ENCODE data around the gene WDR76.

Gene WDR76

GRCh38 chr15:43880406-43881194 lies 53.8 kb downstream of the WDR76 start:
- Histone ChIP-seq H3K27ac (ENCODE audit: low read depth, low read length) (no peak overlapping the region), H3K4me3 (ENCODE audit: low read depth in 1 of 2, low read length in 2 of 2) (no peak overlapping the region), H3K27me3 (ENCODE audit: control insufficient read depth in 1 of 2, insufficient read depth in 2 of 2, low read length in 2 of 2) (no peaks in the 10 kb centered on the region), H3K9ac (ENCODE audit: low read length) (no peak overlapping the region), H3K4me1 (ENCODE audit: insufficient read depth, low read length) (no peaks in the 10 kb centered on the region), H3K36me3 (ENCODE audit: insufficient read depth, low read length) (no peaks in the 10 kb centered on the region), H3K9me3 (ENCODE audit: low read length) (no peaks in the 10 kb centered on the region)

GRCh38 chr15:43881245-43881644 lies 54.4 kb downstream of the WDR76 start:
- no peak overlapping the region for H3K4me3 ChIP-seq (ENCODE audit: low read depth in 1 of 2, low read length in 2 of 2)
- no peaks in the 10 kb centered on the region for H3K27me3 ChIP-seq (ENCODE audit: control insufficient read depth in 1 of 2, insufficient read depth in 2 of 2, low read length in 2 of 2)
- no peaks in the 10 kb centered on the region for H3K4me1 ChIP-seq (ENCODE audit: insufficient read depth, low read length)
- H3K36me3 ChIP-seq (ENCODE audit: insufficient read depth, low read length), result no peaks in the 10 kb centered on the region
- H3K9ac ChIP-seq (ENCODE audit: low read length), result no peak overlapping the region
- no peak overlapping the region for H3K27ac ChIP-seq (ENCODE audit: low read depth, low read length)
- no peaks in the 10 kb centered on the region for H3K9me3 ChIP-seq (ENCODE audit: low read length)

DNA sequence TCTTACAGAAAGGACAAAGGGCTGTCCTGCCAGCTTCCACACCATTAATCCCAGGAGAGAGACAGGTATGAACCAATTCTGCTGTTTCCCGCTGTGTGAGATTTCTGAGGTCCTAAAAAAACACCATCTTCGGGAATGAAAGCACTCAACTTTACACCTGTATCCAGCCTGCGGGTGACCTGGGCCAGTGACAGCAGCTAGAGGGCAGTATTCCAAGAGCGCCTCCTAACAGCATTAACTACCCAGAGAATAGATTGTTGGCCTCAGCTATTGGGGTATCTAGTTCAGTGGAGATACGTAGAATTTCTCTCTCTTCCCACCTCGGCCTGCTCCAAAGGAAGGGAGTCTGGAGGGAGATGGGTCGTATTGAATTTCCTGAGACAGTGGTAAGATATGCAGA lies 55.1 kb downstream of the WDR76 start:
- Histone ChIP-seq H3K4me1 (ENCODE audit: insufficient read depth, low read length) (no peaks in the 10 kb centered on the region), H3K4me3 (ENCODE audit: low read depth in 1 of 2, low read length in 2 of 2) (no peak overlapping the region), H3K9me3 (ENCODE audit: low read length) (no peaks in the 10 kb centered on the region), H3K36me3 (ENCODE audit: insufficient read depth, low read length) (no peaks in the 10 kb centered on the region), H3K27ac (ENCODE audit: low read depth, low read length) (no peak overlapping the region), H3K9ac (ENCODE audit: low read length) (no peak overlapping the region), H3K27me3 (ENCODE audit: control insufficient read depth in 1 of 2, insufficient read depth in 2 of 2, low read length in 2 of 2) (no peaks in the 10 kb centered on the region)

- H3K9ac ChIP-seq (ENCODE audit: low read length), result no peak overlapping the region
- no peak overlapping the region for H3K27ac ChIP-seq (ENCODE audit: low read depth, low read length)
- no peaks in the 10 kb centered on the region for H3K4me1 ChIP-seq (ENCODE audit: insufficient read depth, low read length)
- H3K27me3 ChIP-seq (ENCODE audit: control insufficient read depth in 1 of 2, insufficient read depth in 2 of 2, low read length in 2 of 2), result no peaks in the 10 kb centered on the region
- no peak overlapping the region for H3K4me3 ChIP-seq (ENCODE audit: low read depth in 1 of 2, low read length in 2 of 2)
- no peaks in the 10 kb centered on the region for H3K9me3 ChIP-seq (ENCODE audit: low read length)
- H3K36me3 ChIP-seq (ENCODE audit: insufficient read depth, low read length), result no peaks in the 10 kb centered on the region
Observed at GRCh38 chr15:43883571-43883970, 56.8 kb downstream of the WDR76 start.

DNA sequence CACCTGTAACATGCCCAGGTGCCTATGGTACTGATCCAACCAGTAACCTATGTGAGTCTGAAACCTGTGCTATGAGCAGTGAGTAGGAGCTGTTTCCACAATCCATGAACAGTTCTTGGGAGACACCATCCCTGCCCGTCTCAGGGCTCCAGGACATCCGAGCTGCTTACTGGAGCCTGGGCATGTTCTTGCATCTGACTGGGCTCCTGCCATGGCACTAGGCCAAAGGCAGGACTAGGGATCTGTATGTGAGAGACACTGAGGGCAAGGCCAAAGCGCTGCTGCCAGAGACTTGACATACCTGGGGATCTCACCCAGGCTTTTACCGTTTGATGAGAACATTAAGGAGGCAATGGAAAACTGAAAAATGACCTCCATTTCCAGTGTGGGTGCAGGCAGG lies 59.8 kb downstream of the WDR76 start:
- no peaks in the 10 kb centered on the region for H3K4me1 ChIP-seq (ENCODE audit: insufficient read depth, low read length)
- H3K9me3 ChIP-seq (ENCODE audit: low read length), result no peaks in the 10 kb centered on the region
- H3K36me3 ChIP-seq (ENCODE audit: insufficient read depth, low read length), result no peaks in the 10 kb centered on the region
- H3K9ac ChIP-seq (ENCODE audit: low read length), result no peak overlapping the region
- no peaks in the 10 kb centered on the region for H3K27me3 ChIP-seq (ENCODE audit: control insufficient read depth in 1 of 2, insufficient read depth in 2 of 2, low read length in 2 of 2)
- H3K4me3 ChIP-seq (ENCODE audit: low read depth in 1 of 2, low read length in 2 of 2), result no peak overlapping the region
- H3K27ac ChIP-seq (ENCODE audit: low read depth, low read length), result no peak overlapping the region

GRCh38 chr15:43887901-43888300 lies 61.1 kb downstream of the WDR76 start:
- no peak overlapping the region for H3K27ac ChIP-seq (ENCODE audit: low read depth, low read length)
- H3K27me3 ChIP-seq (ENCODE audit: control insufficient read depth in 1 of 2, insufficient read depth in 2 of 2, low read length in 2 of 2), result no peaks in the 10 kb centered on the region
- no peak overlapping the region for H3K4me3 ChIP-seq (ENCODE audit: low read depth in 1 of 2, low read length in 2 of 2)
- H3K9me3 ChIP-seq (ENCODE audit: low read length), result no peaks in the 10 kb centered on the region
- H3K4me1 ChIP-seq (ENCODE audit: insufficient read depth, low read length), result no peaks in the 10 kb centered on the region
- H3K36me3 ChIP-seq (ENCODE audit: insufficient read depth, low read length), result no peaks in the 10 kb centered on the region
- no peak overlapping the region for H3K9ac ChIP-seq (ENCODE audit: low read length)

DNA sequence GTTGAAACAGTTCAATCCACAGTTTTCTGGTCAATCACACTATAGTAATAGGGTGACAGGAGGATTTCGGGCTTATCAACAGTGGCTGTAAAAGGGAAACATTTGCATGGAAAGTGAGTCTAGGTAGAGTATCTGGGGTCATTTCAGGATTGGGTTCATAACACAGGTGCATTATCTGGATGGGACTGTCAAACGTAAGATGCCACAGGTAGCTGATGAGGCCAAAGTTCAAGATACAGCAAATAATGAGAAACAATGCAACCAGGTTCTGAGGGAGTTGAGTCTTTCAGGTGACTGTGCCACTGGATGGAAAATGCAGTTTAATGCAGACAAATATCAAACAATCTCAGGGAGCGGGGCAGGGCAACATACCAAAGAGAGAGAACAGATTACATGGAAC lies 62.2 kb downstream of the WDR76 start:
- peaks cover 9% of the 10 kb centered on the region for H3K4me1 ChIP-seq (ENCODE audit: insufficient read depth, low read length)

GRCh38 chr15:43893956-43894355 lies 67.2 kb downstream of the WDR76 start:
- Histone ChIP-seq H3K9ac (ENCODE audit: low read length) (no peak overlapping the region), H3K9me3 (ENCODE audit: low read length) (no peaks in the 10 kb centered on the region), H3K4me3 (ENCODE audit: low read depth in 1 of 2, low read length in 2 of 2) (no peak overlapping the region), H3K4me1 (ENCODE audit: insufficient read depth, low read length) (peaks cover 10% of the 10 kb centered on the region), H3K36me3 (ENCODE audit: insufficient read depth, low read length) (no peaks in the 10 kb centered on the region), H3K27me3 (ENCODE audit: control insufficient read depth in 1 of 2, insufficient read depth in 2 of 2, low read length in 2 of 2) (no peaks in the 10 kb centered on the region), H3K27ac (ENCODE audit: low read depth, low read length) (no peak overlapping the region)

More for the DNA sequence above, 62.2 kb downstream of the WDR76 start:
- H3K4me3 ChIP-seq (ENCODE audit: low read depth in 1 of 2, low read length in 2 of 2), result no peak overlapping the region
- no peaks in the 10 kb centered on the region for H3K27me3 ChIP-seq (ENCODE audit: control insufficient read depth in 1 of 2, insufficient read depth in 2 of 2, low read length in 2 of 2)
- no peak overlapping the region for H3K9ac ChIP-seq (ENCODE audit: low read length)
- no peak overlapping the region for H3K27ac ChIP-seq (ENCODE audit: low read depth, low read length)
- no peaks in the 10 kb centered on the region for H3K9me3 ChIP-seq (ENCODE audit: low read length)
- no peaks in the 10 kb centered on the region for H3K36me3 ChIP-seq (ENCODE audit: insufficient read depth, low read length)

- peaks cover 10% of the 10 kb centered on the region for H3K4me1 ChIP-seq (ENCODE audit: insufficient read depth, low read length)
- H3K27ac ChIP-seq (ENCODE audit: low read depth, low read length), result no peak overlapping the region
- H3K4me3 ChIP-seq (ENCODE audit: low read depth in 1 of 2, low read length in 2 of 2), result no peak overlapping the region
- no peaks in the 10 kb centered on the region for H3K27me3 ChIP-seq (ENCODE audit: control insufficient read depth in 1 of 2, insufficient read depth in 2 of 2, low read length in 2 of 2)
- H3K9ac ChIP-seq (ENCODE audit: low read length), result no peak overlapping the region
- H3K9me3 ChIP-seq (ENCODE audit: low read length), result no peaks in the 10 kb centered on the region
- H3K36me3 ChIP-seq (ENCODE audit: insufficient read depth, low read length), result no peaks in the 10 kb centered on the region
Observed at GRCh38 chr15:43895586-43895985, 68.8 kb downstream of the WDR76 start.

DNA sequence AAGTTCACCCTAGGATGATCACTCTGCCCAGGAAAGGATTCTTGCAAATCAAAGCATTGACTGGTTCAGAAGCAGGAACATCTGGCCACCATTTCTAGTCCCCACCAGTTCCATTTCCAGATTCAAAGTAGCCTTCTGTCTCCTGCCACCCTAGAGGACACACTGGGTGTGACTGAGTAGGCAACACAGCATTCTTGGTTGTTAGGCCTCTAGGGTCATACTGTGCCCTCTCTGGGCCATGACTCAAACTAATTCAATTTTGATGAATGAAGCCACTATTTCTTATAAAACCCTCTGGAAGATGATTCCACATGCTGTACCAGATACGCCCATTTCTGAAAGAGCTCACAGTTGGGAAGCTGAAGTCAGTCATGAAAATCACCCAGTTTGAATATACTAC lies 69.7 kb downstream of the WDR76 start:
- no peaks in the 10 kb centered on the region for H3K9me3 ChIP-seq (ENCODE audit: low read length)
- no peaks in the 10 kb centered on the region for H3K36me3 ChIP-seq (ENCODE audit: insufficient read depth, low read length)
- no peak overlapping the region for H3K27ac ChIP-seq (ENCODE audit: low read depth, low read length)
- H3K4me1 ChIP-seq (ENCODE audit: insufficient read depth, low read length), result peaks cover 10% of the 10 kb centered on the region
- H3K9ac ChIP-seq (ENCODE audit: low read length), result no peak overlapping the region
- H3K4me3 ChIP-seq (ENCODE audit: low read depth in 1 of 2, low read length in 2 of 2), result no peak overlapping the region
- H3K27me3 ChIP-seq (ENCODE audit: control insufficient read depth in 1 of 2, insufficient read depth in 2 of 2, low read length in 2 of 2), result no peaks in the 10 kb centered on the region

- Histone ChIP-seq H3K36me3 (ENCODE audit: insufficient read depth, low read length) (no peaks in the 10 kb centered on the region), H3K9me3 (ENCODE audit: low read length) (no peaks in the 10 kb centered on the region), H3K4me3 (ENCODE audit: low read depth in 1 of 2, low read length in 2 of 2) (no peak overlapping the region), H3K27ac (ENCODE audit: low read depth, low read length) (no peak overlapping the region), H3K4me1 (ENCODE audit: insufficient read depth, low read length) (peaks cover 2% of the 10 kb centered on the region), H3K9ac (ENCODE audit: low read length) (no peak overlapping the region), H3K27me3 (ENCODE audit: control insufficient read depth in 1 of 2, insufficient read depth in 2 of 2, low read length in 2 of 2) (no peaks in the 10 kb centered on the region)
Observed at GRCh38 chr15:43898891-43899290, 72.1 kb downstream of the WDR76 start.

DNA sequence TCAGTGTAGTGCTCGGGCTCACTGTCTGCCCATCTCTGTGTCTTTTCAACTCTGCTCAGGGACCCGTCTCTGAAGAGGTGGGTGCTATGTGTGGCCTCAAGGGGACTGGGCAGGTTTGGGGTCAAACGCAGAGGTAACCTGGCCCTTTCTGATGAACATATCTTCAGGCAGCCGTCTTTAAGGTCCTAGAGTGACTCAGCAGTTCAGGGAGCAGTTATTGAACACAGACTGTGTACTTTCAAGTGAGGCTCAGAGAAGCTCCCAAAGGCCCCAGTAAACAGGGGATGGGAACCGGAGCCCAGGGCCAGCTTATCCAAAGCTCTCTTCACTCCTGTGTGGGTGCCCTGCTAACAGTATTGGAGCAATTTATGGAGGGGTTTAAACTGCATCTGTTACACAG lies 73.1 kb downstream of the WDR76 start:
- Histone ChIP-seq H3K36me3 (ENCODE audit: insufficient read depth, low read length) (no peaks in the 10 kb centered on the region), H3K9ac (ENCODE audit: low read length) (no peak overlapping the region), H3K27ac (ENCODE audit: low read depth, low read length) (no peak overlapping the region), H3K27me3 (ENCODE audit: control insufficient read depth in 1 of 2, insufficient read depth in 2 of 2, low read length in 2 of 2) (no peaks in the 10 kb centered on the region), H3K4me3 (ENCODE audit: low read depth in 1 of 2, low read length in 2 of 2) (no peak overlapping the region), H3K4me1 (ENCODE audit: insufficient read depth, low read length) (no peaks in the 10 kb centered on the region), H3K9me3 (ENCODE audit: low read length) (no peaks in the 10 kb centered on the region)

All from muscle layer of colon (tissue), 2 donors.